Measurements from ENCODE around the gene ATP2A1.

DNA sequence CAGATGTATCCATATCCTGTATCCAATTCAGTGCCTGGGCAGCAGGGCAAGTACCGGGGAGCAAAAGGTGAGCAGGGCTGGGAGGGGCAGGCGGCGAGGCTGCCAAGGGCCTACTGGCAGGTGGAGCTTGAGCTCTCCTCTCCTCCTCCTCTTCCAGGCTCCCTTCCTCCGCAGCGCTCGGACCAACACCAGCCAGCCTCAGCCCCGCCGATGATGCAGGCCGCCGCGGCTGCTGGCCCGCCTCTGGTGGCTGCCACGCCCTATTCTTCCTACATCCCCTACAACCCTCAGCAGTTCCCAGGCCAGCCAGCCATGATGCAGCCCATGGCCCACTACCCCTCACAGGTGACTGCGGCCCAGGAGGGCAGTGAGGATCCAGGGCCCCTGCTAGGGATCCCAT, 43.9 kb upstream of the ATP2A1 start:
- TF ChIP-seq, protein P1, sequence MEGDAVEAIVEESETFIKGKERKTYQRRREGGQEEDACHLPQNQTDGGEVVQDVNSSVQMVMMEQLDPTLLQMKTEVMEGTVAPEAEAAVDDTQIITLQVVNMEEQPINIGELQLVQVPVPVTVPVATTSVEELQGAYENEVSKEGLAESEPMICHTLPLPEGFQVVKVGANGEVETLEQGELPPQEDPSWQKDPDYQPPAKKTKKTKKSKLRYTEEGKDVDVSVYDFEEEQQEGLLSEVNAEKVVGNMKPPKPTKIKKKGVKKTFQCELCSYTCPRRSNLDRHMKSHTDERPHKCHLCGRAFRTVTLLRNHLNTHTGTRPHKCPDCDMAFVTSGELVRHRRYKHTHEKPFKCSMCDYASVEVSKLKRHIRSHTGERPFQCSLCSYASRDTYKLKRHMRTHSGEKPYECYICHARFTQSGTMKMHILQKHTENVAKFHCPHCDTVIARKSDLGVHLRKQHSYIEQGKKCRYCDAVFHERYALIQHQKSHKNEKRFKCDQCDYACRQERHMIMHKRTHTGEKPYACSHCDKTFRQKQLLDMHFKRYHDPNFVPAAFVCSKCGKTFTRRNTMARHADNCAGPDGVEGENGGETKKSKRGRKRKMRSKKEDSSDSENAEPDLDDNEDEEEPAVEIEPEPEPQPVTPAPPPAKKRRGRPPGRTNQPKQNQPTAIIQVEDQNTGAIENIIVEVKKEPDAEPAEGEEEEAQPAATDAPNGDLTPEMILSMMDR (tag by site-specific recombination; IDR thresholded peaks at IDR 0.05): no peak
- TF ChIP-seq KLF16 (tag by site-specific recombination; IDR thresholded peaks at IDR 0.05): no peak
- TF ChIP-seq YY1 (tag by site-specific recombination; IDR thresholded peaks at IDR 0.05): no peak
- no peak for TF ChIP-seq SP2 (tag by site-specific recombination; IDR thresholded peaks at IDR 0.05)
- no peak for TF ChIP-seq ZNF202 (tag by site-specific recombination; IDR thresholded peaks at IDR 0.05; ENCODE audit: borderline replicate concordance)
- TF ChIP-seq MYNN (tag by site-specific recombination; IDR thresholded peaks at IDR 0.05; ENCODE audit: borderline replicate concordance): no peak
- no peak for TF ChIP-seq ZNF114 (tag by site-specific recombination; IDR thresholded peaks at IDR 0.05)
- no peak for TF ChIP-seq ZNF354C (tag by site-specific recombination; IDR thresholded peaks at IDR 0.05; ENCODE audit: borderline replicate concordance, low read depth)
- TF ChIP-seq, protein P2, sequence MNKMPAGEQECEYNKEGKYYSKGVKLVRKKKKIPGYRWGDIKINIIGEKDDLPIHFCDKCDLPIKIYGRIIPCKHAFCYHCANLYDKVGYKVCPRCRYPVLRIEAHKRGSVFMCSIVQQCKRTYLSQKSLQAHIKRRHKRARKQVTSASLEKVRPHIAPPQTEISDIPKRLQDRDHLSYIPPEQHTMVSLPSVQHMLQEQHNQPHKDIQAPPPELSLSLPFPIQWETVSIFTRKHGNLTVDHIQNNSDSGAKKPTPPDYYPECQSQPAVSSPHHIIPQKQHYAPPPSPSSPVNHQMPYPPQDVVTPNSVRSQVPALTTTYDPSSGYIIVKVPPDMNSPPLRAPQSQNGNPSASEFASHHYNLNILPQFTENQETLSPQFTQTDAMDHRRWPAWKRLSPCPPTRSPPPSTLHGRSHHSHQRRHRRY (tag by site-specific recombination; IDR thresholded peaks at IDR 0.05): no peak
